Stimulated activated naive B cell treated with anti-CD40 and anti-IgM and Interleukin-4, amounts not matched to agents 10 μg/mL and 1 μg/mL and 100 μg/mL, for 72 hours (primary cell): Measurements from ENCODE around the gene POFUT2.

Source experiments
- ATAC-seq, 2 donors: fragments of 150-1000 bp; cut with Tn5 transposase; replicated peaks; 2 replicates each; pipeline ENCODE4 v1.10.0; 2021; ENCODE audit warnings: moderate library complexity in 1 of 2
- DNase-seq: peaks from one replicate; pipeline ENCODE4 v3.0.0; 2021
- H3K27ac Mint-ChIP-seq: one replicate; pipeline ENCODE4 v1.8.0; 2022; ENCODE audit warnings: mild to moderate bottlenecking, mixed read lengths
- H3K27me3 Mint-ChIP-seq, 2 donors: one replicate each; pipeline ENCODE4 v1.8.0; 2022; ENCODE audit warnings: mixed read lengths in 2 of 2
- H3K36me3 Mint-ChIP-seq, 2 donors: one replicate each; pipeline ENCODE4 v1.8.0; 2022; ENCODE audit warnings: mixed read lengths in 2 of 2, mild to moderate bottlenecking in 1 of 2
- H3K4me1 Mint-ChIP-seq, 2 donors: one replicate each; pipeline ENCODE4 v1.8.0; 2022; ENCODE audit warnings: mixed read lengths in 2 of 2, mild to moderate bottlenecking in 1 of 2
- H3K4me3 Mint-ChIP-seq, 2 donors: one replicate each; pipeline ENCODE4 v1.8.0; 2022; ENCODE audit warnings: mild to moderate bottlenecking in 2 of 2, mixed read lengths in 2 of 2, moderate library complexity in 1 of 2
- H3K9me3 Mint-ChIP-seq, 2 donors: one replicate each; pipeline ENCODE4 v1.8.0; 2022; ENCODE audit warnings: mixed read lengths in 2 of 2, mild to moderate bottlenecking in 1 of 2

POFUT2 gene

DNA sequence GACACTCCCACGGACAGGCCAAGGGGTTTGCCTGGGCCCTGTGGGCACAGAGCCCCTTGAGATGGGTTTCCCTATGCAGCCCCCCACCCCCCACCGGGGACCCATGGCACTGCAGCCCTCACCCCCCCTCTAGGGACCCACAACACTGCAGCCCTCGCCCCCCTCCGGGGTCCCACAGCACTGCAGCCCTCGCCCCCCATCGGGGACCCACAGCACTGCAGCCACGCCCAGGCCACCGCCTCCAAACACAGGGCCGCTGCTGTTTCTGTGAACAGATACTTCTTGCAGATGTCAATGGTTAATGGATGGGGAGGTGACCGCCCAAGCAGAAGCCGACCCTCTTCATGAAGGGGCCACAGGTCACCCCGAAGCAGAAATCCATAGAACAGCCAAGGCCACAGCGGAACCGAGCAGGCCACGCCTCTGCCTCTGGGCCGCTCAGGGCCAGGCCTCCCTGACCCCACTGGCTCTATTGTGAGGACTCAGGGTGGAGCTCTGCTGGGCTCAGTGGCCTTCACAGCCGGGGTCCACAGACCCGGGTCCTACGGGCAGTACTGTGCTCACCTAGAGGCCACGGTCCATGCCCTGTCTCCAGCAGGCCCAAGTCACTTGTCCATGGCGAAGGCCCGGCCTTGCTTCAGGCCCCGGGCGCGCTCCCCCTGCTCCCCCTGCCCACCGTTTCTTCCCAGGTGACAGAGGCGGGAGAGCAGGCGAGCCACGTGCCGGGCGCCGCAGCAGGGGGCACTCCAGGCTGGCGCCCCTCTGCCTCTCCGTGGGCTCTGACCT lies 4.1 kb upstream of the POFUT2 start:
- H3K27ac Mint-ChIP-seq, result no peak overlapping the region
- no peak for ATAC-seq
- no peaks in the 10 kb centered on the region for H3K9me3 Mint-ChIP-seq
- DNase-seq, result no peak
- peaks cover 12 to 27% of the 10 kb centered on the region in 2 donors for H3K4me1 Mint-ChIP-seq
- no peak overlapping the region for H3K4me3 Mint-ChIP-seq
- peaks cover 16 to 24% of the 10 kb centered on the region in 2 donors for H3K27me3 Mint-ChIP-seq
- peaks cover 3 to 6% of the 10 kb centered on the region in 2 donors for H3K36me3 Mint-ChIP-seq

DNA sequence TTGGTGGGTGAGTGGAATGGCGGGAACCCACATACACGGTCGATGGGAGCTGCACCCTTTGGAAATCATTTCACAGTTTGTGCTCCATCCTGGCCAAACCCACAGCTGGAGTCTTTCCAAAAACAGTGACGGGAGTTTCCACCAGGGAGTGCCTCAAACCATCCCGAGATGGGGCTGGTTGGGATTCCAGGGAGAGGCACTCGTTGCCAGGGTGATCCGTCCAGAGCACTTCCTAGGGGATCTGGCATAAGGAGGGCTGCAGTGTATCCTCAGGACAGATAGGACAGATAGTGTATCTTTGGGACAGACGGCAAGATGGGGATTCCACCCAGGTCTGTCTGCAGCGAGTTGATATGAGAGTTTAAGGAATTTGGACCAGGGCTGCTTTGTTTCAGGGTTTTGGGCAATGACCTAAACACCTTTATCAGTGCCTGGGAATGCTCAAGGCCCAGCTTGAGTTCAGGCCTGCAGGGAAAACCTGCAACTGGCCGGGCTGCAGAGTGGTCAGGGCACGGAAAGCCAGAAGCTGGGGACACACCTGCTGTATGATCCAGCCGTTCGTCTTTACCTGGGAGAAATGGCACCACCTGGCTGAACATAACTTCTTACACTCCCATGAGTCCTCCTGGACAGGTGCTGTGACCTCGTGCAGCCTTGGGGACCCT lies 3.4 kb upstream of the POFUT2 start:
- ATAC-seq (no peak), DNase-seq (no peak)
- Mint-ChIP-seq H3K27me3 (peaks cover 14 to 19% of the 10 kb centered on the region in 2 donors), H3K36me3 (peaks cover 3 to 6% of the 10 kb centered on the region in 2 donors), H3K27ac (no peak overlapping the region), H3K9me3 (no peaks in the 10 kb centered on the region), H3K4me1 (peaks cover 12 to 31% of the 10 kb centered on the region in 2 donors), H3K4me3 (no peak overlapping the region)

DNA sequence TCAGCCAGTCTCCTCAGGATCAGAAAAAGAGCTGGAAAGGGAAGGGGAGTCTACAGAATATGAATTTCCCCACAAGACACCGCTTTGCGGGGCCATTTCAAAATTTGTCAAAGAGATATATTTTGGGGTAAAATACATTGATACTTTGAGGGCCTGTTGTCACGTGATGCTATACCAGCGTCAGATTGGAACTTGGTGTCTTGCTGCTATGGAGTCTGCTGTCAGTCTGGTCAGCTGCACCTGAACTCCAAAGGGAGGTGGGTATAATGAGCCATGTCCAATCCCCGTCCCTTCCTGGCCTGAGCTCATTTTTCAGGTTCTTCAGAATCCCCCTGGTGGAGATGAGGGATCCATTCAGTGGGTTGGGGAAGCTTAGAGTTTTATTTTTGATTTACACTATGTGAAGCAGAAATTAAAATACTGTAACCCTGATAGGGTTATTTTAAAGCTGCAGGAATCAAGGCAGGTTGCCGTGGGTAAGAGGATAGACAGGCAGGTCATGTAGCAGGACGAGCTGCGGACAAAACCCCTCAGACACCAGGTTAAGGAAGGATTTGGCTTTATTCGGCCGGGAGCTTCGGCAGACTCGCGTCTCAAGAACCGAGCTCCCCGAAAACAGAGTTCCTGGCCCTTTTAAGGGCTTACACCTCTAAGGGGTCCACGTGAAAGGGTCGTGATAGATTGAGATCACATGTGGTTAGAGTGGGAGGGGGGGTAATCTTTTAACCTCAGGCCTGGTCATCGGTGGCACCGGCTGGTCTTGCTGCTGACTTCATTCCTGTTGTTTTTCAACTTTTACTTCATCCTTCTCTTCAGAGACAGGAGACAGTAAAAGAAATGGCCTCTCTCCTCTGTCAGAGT lies 2.2 kb upstream of the POFUT2 start:
- Mint-ChIP-seq H3K9me3 (no peaks in the 10 kb centered on the region), H3K4me1 (peaks cover 14 to 38% of the 10 kb centered on the region in 2 donors), H3K4me3 (no peak overlapping the region), H3K27ac (no peak overlapping the region), H3K36me3 (peaks cover 11 to 15% of the 10 kb centered on the region in 2 donors), H3K27me3 (peaks cover 3 to 7% of the 10 kb centered on the region in 2 donors)
- no peak for ATAC-seq
- DNase-seq, result no peak

DNA sequence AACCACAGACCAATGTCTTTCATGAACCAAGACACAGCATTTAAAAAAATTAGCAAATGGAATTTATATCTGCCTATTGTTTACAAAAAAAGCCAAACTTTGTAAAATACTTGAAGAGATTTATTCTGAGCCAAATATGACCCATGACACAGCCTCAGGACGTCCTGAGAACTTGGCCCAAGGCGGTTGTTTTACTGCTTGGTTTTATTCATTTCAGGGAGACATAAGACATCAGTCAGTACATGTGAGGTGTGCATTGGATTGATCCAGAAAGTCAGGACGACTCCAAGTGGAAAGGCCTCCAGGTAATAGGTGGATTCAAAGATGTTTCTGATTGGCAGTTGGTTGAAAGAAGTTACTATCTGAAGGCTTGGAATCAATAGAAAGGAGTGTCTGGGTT lies 1.4 kb upstream of the POFUT2 start:
- DNase-seq (no peak), ATAC-seq (no peak)
- H3K27me3 Mint-ChIP-seq, result no peaks in the 10 kb centered on the region
- H3K36me3 Mint-ChIP-seq, result peaks cover 13 to 20% of the 10 kb centered on the region in 2 donors
- no peak overlapping the region for H3K4me3 Mint-ChIP-seq
- H3K9me3 Mint-ChIP-seq, result no peaks in the 10 kb centered on the region
- H3K27ac Mint-ChIP-seq, result no peak overlapping the region
- H3K4me1 Mint-ChIP-seq, result peaks cover 14 to 34% of the 10 kb centered on the region in 2 donors

DNA sequence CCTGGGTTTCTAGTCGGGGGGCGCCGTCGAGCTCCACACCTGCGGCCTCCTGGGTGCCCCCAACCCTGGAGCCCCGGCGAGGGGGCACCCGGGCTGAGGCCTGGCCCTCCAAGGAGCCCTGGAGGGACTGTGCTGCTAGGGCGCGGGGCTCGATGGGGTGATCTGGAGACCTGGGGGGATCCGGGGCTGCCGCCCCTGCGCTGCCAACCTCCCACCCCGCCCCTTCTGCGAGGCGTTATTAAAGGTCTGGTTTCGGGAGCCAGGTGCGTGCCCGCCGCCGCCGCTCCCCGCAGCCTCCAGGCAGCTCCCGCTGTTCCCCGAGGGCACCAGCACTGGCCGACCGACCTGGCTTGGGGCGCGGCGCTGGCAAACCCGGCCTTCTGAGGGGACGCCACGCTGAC lies 746 bp upstream of the POFUT2 start:
- ATAC-seq (no peak), DNase-seq (no peak)
- Mint-ChIP-seq H3K27me3 (no peaks in the 10 kb centered on the region), H3K36me3 (peaks cover 13 to 24% of the 10 kb centered on the region in 2 donors), H3K9me3 (no peaks in the 10 kb centered on the region), H3K27ac (no peak overlapping the region), H3K4me3 (peak overlapping the region; percentile 88 to 93), H3K4me1 (peaks cover 14 to 33% of the 10 kb centered on the region in 2 donors)

DNA sequence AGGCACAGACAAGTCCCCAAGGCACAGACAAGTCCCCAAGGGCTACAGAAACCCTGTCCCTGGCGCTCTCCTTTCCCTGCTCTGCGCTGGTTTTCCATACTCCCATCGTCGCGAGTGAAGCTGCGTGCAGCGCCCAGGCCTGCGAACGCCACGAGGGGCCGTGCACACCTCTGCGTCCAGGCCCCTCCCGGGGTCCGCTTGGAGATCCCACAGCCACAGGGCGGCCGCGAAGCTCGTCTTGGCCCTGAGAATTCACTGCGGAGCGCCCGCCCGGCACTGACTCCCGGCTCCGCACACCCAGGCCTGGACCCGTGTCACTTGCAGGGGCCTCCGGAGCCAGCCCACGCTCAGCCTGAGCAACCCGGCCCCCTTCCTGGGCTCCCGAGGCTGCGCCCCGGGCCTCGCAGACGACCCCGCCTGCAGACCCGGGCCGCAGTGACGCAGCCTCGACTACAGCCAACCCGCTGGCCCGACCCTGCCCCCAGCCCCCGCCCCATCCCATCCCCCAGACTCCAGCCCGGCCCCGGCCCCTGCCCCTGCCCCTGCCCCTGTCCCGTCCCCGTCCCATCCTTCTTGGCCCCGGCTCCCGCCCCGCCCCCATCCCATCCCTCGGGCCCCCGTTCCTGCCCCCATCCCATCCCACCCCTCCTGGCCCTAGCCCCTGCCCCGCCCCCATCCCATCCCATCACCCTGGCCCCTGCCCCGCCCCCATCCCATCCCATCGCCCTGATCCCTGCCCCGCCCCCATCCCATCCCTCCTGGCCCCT lies 841 bp downstream of the POFUT2 start:
- Mint-ChIP-seq H3K27me3 (no peaks in the 10 kb centered on the region), H3K27ac (no peak overlapping the region), H3K9me3 (no peaks in the 10 kb centered on the region), H3K4me1 (peaks cover 6 to 19% of the 10 kb centered on the region in 2 donors), H3K36me3 (peaks cover 16 to 24% of the 10 kb centered on the region in 2 donors), H3K4me3 (peak overlapping the region; percentile 71 to 88)
- DNase-seq (no peak), ATAC-seq (no peak)

DNA sequence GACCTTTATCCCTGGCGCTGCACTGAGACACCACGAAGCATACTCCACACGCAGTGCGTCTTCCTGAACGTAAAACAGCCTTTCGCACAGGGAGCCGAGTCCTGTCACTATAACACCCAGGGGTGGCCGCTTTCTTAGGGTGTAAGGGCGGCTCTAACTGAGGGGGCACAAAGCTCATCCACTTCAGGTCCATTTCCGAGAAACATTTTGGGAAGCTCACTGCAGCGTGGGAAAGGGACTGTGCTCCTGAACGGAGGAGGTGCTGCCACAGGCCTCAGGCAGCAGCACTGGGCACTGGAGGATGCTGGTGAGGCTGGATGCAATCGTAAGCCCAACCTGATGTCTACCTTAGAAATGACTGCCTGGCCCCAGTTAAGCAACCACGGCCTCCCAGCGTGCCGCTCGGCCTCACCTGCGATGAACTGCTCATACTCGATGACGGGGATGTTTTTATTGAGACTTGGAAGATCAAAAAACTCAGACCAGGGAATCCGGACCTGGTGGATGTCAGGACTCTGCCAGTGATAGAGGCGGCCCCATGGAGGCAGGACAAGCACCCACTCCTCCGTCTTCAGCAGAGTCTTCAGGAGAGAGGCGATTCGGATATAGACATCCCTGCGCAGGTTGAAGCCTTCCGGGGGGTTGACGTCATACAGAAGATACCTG lies 2.3 kb downstream of the POFUT2 start:
- peaks cover 23 to 32% of the 10 kb centered on the region in 2 donors for H3K36me3 Mint-ChIP-seq
- H3K27ac Mint-ChIP-seq, result no peak overlapping the region
- H3K4me3 Mint-ChIP-seq, result peak overlapping the region; percentile 4 to 41
- ATAC-seq, result no peak
- H3K9me3 Mint-ChIP-seq, result no peaks in the 10 kb centered on the region
- no peaks in the 10 kb centered on the region for H3K27me3 Mint-ChIP-seq
- peaks cover 6 to 19% of the 10 kb centered on the region in 2 donors for H3K4me1 Mint-ChIP-seq
- no peak for DNase-seq

DNA sequence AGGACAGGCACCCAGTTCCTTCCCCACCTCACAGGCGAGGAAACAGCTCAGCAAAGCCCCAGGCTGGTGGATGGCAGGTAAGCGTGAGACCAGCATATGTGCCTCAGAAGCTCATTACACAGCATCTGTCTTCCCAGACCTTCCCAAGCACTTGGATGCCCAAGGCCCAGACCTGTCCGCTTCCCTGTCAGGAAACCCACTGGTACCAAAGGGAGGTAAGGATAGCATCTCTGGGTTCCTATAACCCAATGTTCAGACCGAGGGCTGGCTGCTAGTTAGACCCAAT lies 3.3 kb downstream of the POFUT2 start:
- Mint-ChIP-seq H3K36me3 (peaks cover 26 to 42% of the 10 kb centered on the region in 2 donors), H3K27ac (no peak overlapping the region), H3K4me1 (peaks cover 6 to 19% of the 10 kb centered on the region in 2 donors), H3K9me3 (no peaks in the 10 kb centered on the region), H3K27me3 (no peaks in the 10 kb centered on the region), H3K4me3 (no peak overlapping the region)
- no peak for ATAC-seq
- DNase-seq, result no peak

DNA sequence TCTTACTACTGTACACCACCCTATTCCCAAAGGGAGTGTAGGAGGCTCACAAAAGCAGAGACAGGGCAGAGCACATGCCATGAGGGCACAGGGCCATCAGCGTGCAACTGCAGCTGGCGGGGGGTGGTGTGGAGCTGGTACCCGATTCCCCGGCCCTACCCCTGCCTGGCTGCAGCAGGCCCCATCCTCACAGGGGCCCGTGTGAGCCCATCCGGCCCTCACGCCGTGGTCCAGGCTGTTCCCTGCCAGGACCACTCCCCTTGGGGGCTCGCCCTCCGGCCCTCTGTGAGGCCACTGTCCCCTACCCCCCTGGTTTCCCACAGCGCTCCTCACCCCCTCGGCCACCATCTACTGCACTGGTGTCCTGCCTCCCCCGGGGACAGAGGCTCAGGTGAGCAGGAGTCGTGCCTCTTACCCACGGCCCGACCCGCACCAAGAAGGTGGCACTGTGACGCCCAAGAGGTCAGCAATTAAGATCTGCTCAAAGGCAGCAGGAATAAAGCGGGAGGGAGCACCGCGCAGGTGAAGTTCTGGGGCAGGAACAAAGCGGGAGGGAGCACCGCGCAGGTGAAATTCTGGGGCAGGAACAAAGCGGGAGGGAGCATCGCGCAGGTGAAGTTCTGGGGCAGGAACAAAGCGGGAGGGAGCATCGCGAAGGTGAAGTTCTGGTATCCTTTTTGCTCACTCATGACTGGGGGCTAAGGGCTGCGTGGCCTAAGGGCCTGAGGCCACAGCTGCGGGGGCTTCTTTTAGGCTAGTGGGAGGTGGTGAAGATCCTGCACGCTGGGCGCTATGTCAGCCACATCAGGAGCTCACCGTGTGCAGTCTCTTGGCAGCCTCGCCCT lies 3.9 kb downstream of the POFUT2 start:
- Mint-ChIP-seq H3K36me3 (peaks cover 26 to 44% of the 10 kb centered on the region in 2 donors), H3K4me1 (peaks cover 6 to 19% of the 10 kb centered on the region in 2 donors), H3K9me3 (no peaks in the 10 kb centered on the region), H3K27ac (no peak overlapping the region), H3K4me3 (no peak overlapping the region), H3K27me3 (no peaks in the 10 kb centered on the region)
- no peak for DNase-seq
- no peak for ATAC-seq

DNA sequence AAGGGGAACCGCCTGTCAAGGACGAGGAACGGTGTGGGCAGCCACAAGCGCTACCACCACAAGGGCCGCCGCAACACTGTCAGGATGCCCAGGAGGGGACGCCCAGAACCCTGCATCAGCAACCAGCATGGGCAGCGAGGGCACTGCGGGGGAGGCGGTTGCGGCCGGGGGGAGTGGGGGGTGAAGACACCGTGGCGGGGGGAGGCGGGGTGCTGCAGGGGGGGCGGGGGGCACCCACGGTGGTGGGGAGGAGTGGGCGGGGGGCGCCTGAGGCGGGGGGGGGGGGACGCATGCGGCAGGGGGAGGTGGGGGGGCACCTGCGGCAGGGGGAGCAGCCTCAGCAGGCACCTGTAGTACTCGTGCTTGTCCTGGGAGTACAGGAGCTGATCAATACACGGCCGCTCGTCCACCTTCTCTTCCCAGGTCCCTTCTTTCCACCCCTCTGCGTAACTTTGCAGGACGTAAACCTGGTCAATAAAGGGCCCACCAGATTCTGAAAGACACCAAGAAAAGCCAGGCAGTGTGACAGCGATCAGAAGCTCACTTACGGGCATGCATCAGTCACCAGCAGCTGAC lies 4.6 kb downstream of the POFUT2 start:
- H3K4me1 Mint-ChIP-seq, result peaks cover 6 to 19% of the 10 kb centered on the region in 2 donors
- H3K27me3 Mint-ChIP-seq, result no peaks in the 10 kb centered on the region
- ATAC-seq, result no peak
- H3K9me3 Mint-ChIP-seq, result no peaks in the 10 kb centered on the region
- peaks cover 30 to 47% of the 10 kb centered on the region in 2 donors for H3K36me3 Mint-ChIP-seq
- H3K4me3 Mint-ChIP-seq, result no peak overlapping the region
- H3K27ac Mint-ChIP-seq, result no peak overlapping the region
- DNase-seq, result no peak

DNA sequence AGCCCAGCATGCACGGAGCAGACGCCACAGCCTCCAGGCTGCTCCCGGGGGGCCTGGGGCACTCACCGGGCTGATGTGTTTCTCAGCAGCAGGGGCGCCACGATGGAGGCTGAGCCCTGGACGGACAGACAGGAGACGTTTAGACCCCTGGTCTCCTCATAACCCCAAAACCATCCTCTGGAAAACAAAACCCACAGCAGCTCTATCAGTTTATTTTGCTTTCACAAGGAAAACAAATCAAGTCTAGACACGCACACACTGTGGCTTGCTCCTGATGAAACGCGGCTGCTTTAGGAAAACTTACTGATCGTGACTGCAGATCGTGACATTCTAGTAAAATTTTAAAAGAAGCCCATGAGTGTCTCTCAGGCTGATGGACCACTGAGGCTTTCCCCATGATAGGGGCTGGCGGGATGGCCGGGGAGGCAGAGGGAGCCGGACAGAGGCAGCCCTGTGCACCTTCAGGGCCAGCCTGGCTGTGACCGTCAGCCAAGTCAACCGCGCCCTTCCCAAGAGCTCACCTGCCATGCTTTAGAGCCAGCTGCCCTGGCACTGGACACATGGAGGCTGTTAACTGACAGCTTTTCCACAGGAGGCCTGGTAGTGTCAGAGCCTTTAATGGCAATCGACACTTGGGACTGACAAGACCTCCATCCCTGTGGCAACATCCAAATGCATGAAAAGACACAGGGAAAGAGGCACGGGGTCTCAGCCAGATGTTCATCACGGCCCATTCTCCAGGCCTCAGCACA lies 5.2 kb downstream of the POFUT2 start:
- no peak overlapping the region for H3K27ac Mint-ChIP-seq
- H3K4me1 Mint-ChIP-seq, result peaks cover 4 to 14% of the 10 kb centered on the region in 2 donors
- no peak overlapping the region for H3K4me3 Mint-ChIP-seq
- H3K9me3 Mint-ChIP-seq, result no peaks in the 10 kb centered on the region
- no peak for ATAC-seq
- DNase-seq, result no peak
- H3K36me3 Mint-ChIP-seq, result peaks cover 32 to 47% of the 10 kb centered on the region in 2 donors
- no peaks in the 10 kb centered on the region for H3K27me3 Mint-ChIP-seq
